Testis (tissue), 2 donors: ENCODE measurements around the gene TMEM198.

ENCODE experiments used
- POLR2A ChIP-seq: fragments of 450-650 bp; IDR thresholded peaks from one replicate; pipeline ENCODE4 v1.6.1; 2017; ENCODE audit warnings: antibody characterized with exemption, mild to moderate bottlenecking, moderate library complexity
- TF ChIP-seq, protein P1 (sequence below), 3 experiments: fragments of 450-650 bp in 2 of 3; fragments of 200-600 bp in 1 of 3; sonication (generic) in 1 of 3; IDR thresholded peaks; one replicate each; pipeline ENCODE4 v1.5.1; 2016 to 2019; ENCODE audit warnings: antibody characterized with exemption in 3 of 3, mild to moderate bottlenecking in 2 of 3, moderate library complexity in 1 of 3

DNA sequence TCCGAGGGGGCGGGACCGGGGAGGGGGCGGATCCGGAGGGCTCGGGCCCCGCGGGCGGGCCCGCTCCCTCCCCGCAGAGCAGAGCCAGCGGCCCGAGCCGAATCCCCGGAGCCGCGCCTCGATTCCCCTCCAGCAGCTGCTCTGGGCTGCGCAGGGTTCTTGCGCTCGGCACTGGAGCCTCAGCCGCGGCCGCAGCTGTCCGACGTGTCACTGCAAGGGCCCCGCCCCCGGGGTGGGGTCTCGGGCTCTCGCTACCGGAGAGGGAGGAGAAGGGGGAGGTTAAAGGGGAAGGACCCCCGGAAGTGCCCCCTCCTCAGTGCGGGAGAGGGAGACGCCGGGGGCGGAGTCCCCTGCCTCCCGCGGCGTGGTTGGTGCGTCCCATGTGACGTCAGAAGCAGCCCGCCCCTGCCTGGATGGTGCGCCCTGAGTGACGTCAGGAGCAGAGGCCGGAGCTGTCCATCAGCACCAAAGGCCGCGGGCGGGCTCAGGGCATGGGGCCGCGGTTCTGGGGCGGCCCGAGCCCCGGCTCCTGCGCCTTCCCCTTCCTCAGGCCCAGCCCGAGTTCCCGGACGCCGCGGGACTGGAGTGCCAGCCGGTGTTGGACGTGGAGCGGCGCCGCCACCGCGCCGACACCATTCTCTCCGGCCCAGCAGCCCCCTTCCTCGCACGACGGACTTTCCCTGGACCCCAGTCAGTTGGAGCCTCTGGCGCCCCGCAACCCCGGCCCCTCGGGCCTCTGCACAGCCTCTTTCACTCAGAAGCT, at the start of gene TMEM198, which contains the start of gene CHPF:
- TF ChIP-seq, protein P1, sequence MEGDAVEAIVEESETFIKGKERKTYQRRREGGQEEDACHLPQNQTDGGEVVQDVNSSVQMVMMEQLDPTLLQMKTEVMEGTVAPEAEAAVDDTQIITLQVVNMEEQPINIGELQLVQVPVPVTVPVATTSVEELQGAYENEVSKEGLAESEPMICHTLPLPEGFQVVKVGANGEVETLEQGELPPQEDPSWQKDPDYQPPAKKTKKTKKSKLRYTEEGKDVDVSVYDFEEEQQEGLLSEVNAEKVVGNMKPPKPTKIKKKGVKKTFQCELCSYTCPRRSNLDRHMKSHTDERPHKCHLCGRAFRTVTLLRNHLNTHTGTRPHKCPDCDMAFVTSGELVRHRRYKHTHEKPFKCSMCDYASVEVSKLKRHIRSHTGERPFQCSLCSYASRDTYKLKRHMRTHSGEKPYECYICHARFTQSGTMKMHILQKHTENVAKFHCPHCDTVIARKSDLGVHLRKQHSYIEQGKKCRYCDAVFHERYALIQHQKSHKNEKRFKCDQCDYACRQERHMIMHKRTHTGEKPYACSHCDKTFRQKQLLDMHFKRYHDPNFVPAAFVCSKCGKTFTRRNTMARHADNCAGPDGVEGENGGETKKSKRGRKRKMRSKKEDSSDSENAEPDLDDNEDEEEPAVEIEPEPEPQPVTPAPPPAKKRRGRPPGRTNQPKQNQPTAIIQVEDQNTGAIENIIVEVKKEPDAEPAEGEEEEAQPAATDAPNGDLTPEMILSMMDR (IDR thresholded peaks at IDR 0.05): no peak
- TF ChIP-seq POLR2A: peak; percentile 39
